Measurements from ENCODE around the gene TBC1D21. TPM values are rescaled to one million over a fixed set of nuclear protein-coding genes. Genes with fewer than 3 reads are reported as not detected.
A peak's percentile ranks its signal among the peaks of the same experiment; 100 is the strongest.

Gene TBC1D21
- total RNA-seq, 1 donor from 2014 or later: not detected

DNA sequence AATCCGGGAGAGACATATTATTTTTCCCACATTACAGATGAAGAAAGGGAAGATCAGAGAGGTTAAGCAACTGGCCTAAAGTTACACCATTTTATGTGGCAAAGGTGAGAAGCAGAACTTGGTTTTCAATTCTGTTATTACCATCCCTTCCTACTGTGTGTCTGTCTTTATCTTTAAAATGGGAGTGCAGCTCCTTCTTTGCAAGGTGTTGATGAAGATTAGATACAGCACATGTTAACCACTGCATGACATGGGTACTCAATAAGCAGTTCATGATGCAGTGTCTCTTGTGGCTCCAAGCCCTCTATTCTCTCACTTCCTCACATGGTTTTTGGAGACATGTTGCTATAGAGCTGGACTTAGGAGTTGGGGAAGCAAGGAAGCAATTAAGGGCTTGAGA is 23.1 kb upstream of the TBC1D21 start:
- FAIRE-seq: no peak
- Histone ChIP-seq H3K9ac (ENCODE audit: low read length) (no peak overlapping the region), H2AFZ (ENCODE audit: low read depth, low read length) (no peak overlapping the region), H3K27ac (ENCODE audit: low read depth, low read length) (no peak overlapping the region), H4K20me1 (ENCODE audit: insufficient read depth, low read length) (no peaks in the 10 kb centered on the region), H3K27me3 (ENCODE audit: insufficient read depth, low read length) (peaks cover 12% of the 10 kb centered on the region), H3K79me2 (ENCODE audit: insufficient read depth, low read length) (no peaks in the 10 kb centered on the region), H3K9me3 (ENCODE audit: insufficient read depth, low read depth, low read length) (no peaks in the 10 kb centered on the region), H3K4me1 (ENCODE audit: insufficient read depth, low read length) (no peaks in the 10 kb centered on the region), H3K36me3 (ENCODE audit: insufficient read depth, low read length) (no peaks in the 10 kb centered on the region), H3K4me2 (ENCODE audit: low read length) (no peak overlapping the region), H3K4me3 (ENCODE audit: insufficient read depth, low read depth, low read length) (no peak overlapping the region)
- H3K36me3 Mint-ChIP-seq (ENCODE audit: low read depth, unreplicated experiment): peaks cover 1% of the 10 kb centered on the region
- H3K27me3 Mint-ChIP-seq (ENCODE audit: low read depth, unreplicated experiment): peaks cover 82% of the 10 kb centered on the region
- no peak for DNase-seq (ENCODE audit: low read depth)
- H3K9me3 Mint-ChIP-seq (ENCODE audit: unreplicated experiment): no peaks in the 10 kb centered on the region
- no peak overlapping the region for H3K4me3 Mint-ChIP-seq (ENCODE audit: unreplicated experiment)
- TF ChIP-seq CTCF (IDR thresholded peaks at IDR 0.05; ENCODE audit: insufficient read depth, low read depth, low read length): no peak
- TF ChIP-seq EZH2 (IDR thresholded peaks at IDR 0.05; ENCODE audit: insufficient read depth, low read length): no peak
- no peaks in the 10 kb centered on the region for H3K4me1 Mint-ChIP-seq (ENCODE audit: low read depth, unreplicated experiment)
- no peak overlapping the region for H3K27ac Mint-ChIP-seq (ENCODE audit: unreplicated experiment)

DNA sequence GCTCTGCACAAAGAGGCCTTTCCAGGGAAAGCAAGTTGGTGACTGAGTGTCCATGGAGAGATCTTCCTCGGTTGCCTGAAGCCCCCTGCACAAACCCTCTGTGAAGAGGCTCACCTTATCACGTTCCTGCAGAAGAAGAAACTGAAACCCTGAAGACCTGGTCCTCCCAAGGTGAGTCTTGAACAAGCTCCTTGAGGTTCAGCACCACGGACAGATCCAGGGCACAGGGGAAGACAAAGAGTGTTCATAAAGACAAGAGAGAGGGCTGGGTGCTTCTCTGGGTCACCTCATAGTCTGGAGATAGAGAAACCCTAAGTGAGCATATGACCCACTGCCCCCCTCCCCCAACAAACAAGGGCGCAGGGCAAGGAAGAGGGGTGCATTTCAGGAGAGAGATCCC is 21.7 kb upstream of the TBC1D21 start:
- Histone ChIP-seq H3K27ac (ENCODE audit: low read depth, low read length) (no peak overlapping the region), H3K36me3 (ENCODE audit: insufficient read depth, low read length) (no peaks in the 10 kb centered on the region), H3K9me3 (ENCODE audit: insufficient read depth, low read depth, low read length) (no peaks in the 10 kb centered on the region), H2AFZ (ENCODE audit: low read depth, low read length) (no peak overlapping the region), H3K4me2 (ENCODE audit: low read length) (no peak overlapping the region), H3K27me3 (ENCODE audit: insufficient read depth, low read length) (peaks cover 12% of the 10 kb centered on the region), H4K20me1 (ENCODE audit: insufficient read depth, low read length) (no peaks in the 10 kb centered on the region), H3K4me3 (ENCODE audit: insufficient read depth, low read depth, low read length) (no peak overlapping the region), H3K79me2 (ENCODE audit: insufficient read depth, low read length) (no peaks in the 10 kb centered on the region), H3K9ac (ENCODE audit: low read length) (no peak overlapping the region), H3K4me1 (ENCODE audit: insufficient read depth, low read length) (no peaks in the 10 kb centered on the region)
- Mint-ChIP-seq H3K4me3 (ENCODE audit: unreplicated experiment) (no peak overlapping the region), H3K9me3 (ENCODE audit: unreplicated experiment) (no peaks in the 10 kb centered on the region), H3K27ac (ENCODE audit: unreplicated experiment) (no peak overlapping the region), H3K4me1 (ENCODE audit: low read depth, unreplicated experiment) (no peaks in the 10 kb centered on the region), H3K36me3 (ENCODE audit: low read depth, unreplicated experiment) (peaks cover 1% of the 10 kb centered on the region), H3K27me3 (ENCODE audit: low read depth, unreplicated experiment) (peaks cover 83% of the 10 kb centered on the region)
- FAIRE-seq (no peak), DNase-seq (ENCODE audit: low read depth) (peak; percentile 47)
- TF ChIP-seq CTCF (IDR thresholded peaks at IDR 0.05; ENCODE audit: insufficient read depth, low read depth, low read length) (no peak), EZH2 (IDR thresholded peaks at IDR 0.05; ENCODE audit: insufficient read depth, low read length) (no peak)

DNA sequence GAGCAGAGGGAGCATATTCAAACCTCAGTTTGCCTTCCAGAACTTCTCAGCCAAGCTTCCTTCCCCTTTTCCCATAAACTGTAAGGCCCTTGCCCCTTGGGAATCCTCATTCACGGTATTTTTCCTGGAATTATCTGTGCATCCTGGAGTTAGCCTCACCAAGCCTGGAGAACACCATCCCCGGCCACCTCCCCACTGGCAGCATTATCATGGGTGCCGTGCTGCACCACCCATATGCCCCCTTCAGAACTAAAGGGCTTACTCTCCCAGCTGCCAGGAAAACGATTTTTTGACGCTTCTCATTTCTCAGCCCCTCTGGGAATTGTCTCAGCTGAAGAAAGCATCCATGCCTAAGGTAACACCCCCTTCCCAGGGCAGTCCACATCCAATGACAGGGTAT is 20.9 kb upstream of the TBC1D21 start:
- peaks cover 77% of the 10 kb centered on the region for H3K27me3 Mint-ChIP-seq (ENCODE audit: low read depth, unreplicated experiment)
- peaks cover 5% of the 10 kb centered on the region for H3K36me3 Mint-ChIP-seq (ENCODE audit: low read depth, unreplicated experiment)

More for the DNA sequence above, 20.9 kb upstream of the TBC1D21 start:
- Mint-ChIP-seq H3K27ac (ENCODE audit: unreplicated experiment) (no peak overlapping the region), H3K4me1 (ENCODE audit: low read depth, unreplicated experiment) (no peaks in the 10 kb centered on the region), H3K4me3 (ENCODE audit: unreplicated experiment) (no peak overlapping the region), H3K9me3 (ENCODE audit: unreplicated experiment) (peaks cover under 1% of the 10 kb centered on the region)
- no peaks in the 10 kb centered on the region for H3K9me3 ChIP-seq (ENCODE audit: insufficient read depth, low read depth, low read length)
- H3K79me2 ChIP-seq (ENCODE audit: insufficient read depth, low read length): no peaks in the 10 kb centered on the region
- no peak for TF ChIP-seq CTCF (IDR thresholded peaks at IDR 0.05; ENCODE audit: insufficient read depth, low read depth, low read length)
- no peak for TF ChIP-seq EZH2 (IDR thresholded peaks at IDR 0.05; ENCODE audit: insufficient read depth, low read length)
- no peak overlapping the region for H3K4me2 ChIP-seq (ENCODE audit: low read length)
- no peak overlapping the region for H3K4me3 ChIP-seq (ENCODE audit: insufficient read depth, low read depth, low read length)
- peaks cover 15% of the 10 kb centered on the region for H3K27me3 ChIP-seq (ENCODE audit: insufficient read depth, low read length)
- H4K20me1 ChIP-seq (ENCODE audit: insufficient read depth, low read length): no peaks in the 10 kb centered on the region
- DNase-seq (ENCODE audit: low read depth) (no peak), FAIRE-seq (no peak)
- H3K9ac ChIP-seq (ENCODE audit: low read length): no peak overlapping the region
- no peaks in the 10 kb centered on the region for H3K36me3 ChIP-seq (ENCODE audit: insufficient read depth, low read length)
- no peaks in the 10 kb centered on the region for H3K4me1 ChIP-seq (ENCODE audit: insufficient read depth, low read length)
- H3K27ac ChIP-seq (ENCODE audit: low read depth, low read length): no peak overlapping the region
- H2AFZ ChIP-seq (ENCODE audit: low read depth, low read length): no peak overlapping the region

All from astrocyte (in vitro differentiated cells and primary cell).